Common myeloid progenitor, CD34-positive (primary cell): ENCODE measurements around the gene ADAMTS10.
"Not testable (repeated sequence)": the region's sequence is repeated elsewhere in the genome, so short reads cannot be mapped to it uniquely, and the experiment has no call there.

Experiments
- CTCF ChIA-PET: fragments of 350-600 bp; sonication (Branson Sonifier 250); formaldehyde crosslinking; loops from one replicate; lab custom pipeline; 2021; ENCODE audit warnings: antibody characterized with exemption; lab: Charles Lee
- POLR2A ChIA-PET: fragments of 350-600 bp; sonication (Branson Sonifier 250); formaldehyde crosslinking; loops from one replicate; lab custom pipeline; 2021; ENCODE audit warnings: antibody characterized with exemption; lab: Charles Lee
- DNase-seq, 3 donors: peaks; one replicate each; pipeline versions ENCODE4 v3.0.0 to v3.0.0-alpha.2; 2013
- H3K27ac ChIP-seq, 2 experiments: 1 replicate in 1 of 2; 2 replicates in 1 of 2; pipeline ENCODE4 v1.7.0; 2013; ENCODE audit warnings: inconsistent platforms in 2 of 2, low read length in 2 of 2, mild to moderate bottlenecking in 2 of 2, low read depth in 1 of 2, moderate library complexity in 1 of 2; ENCODE audit not compliant: severe bottlenecking in 2 of 2, insufficient read depth in 1 of 2, poor library complexity in 1 of 2
- H3K27me3 ChIP-seq, 5 experiments: replicated peaks in 2 of 5; 1 replicate in 3 of 5; 2 replicates in 2 of 5; pipeline versions ENCODE4 v1.6.1 to v1.7.0; 2013; ENCODE audit warnings: low read length in 4 of 5, mild to moderate bottlenecking in 2 of 5, moderate library complexity in 2 of 5, inconsistent platforms in 1 of 5; ENCODE audit not compliant: insufficient read depth in 5 of 5, control insufficient read depth in 4 of 5
- H3K36me3 ChIP-seq, 4 experiments: 1 replicate in 2 of 4; 2 replicates in 2 of 4; pipeline versions ENCODE4 v1.6.1 to v1.7.0; 2013; ENCODE audit warnings: low read length in 3 of 4, control low read depth in 1 of 4, mild to moderate bottlenecking in 1 of 4; ENCODE audit not compliant: control insufficient read depth in 4 of 4, insufficient read depth in 4 of 4
- H3K4me1 ChIP-seq, 4 experiments: 1 replicate in 3 of 4; 2 replicates in 1 of 4; pipeline versions ENCODE4 v1.6.1 to v1.7.1; 2013; ENCODE audit warnings: low read length in 3 of 4, mild to moderate bottlenecking in 3 of 4, control low read depth in 1 of 4, inconsistent platforms in 1 of 4, moderate library complexity in 1 of 4; ENCODE audit not compliant: control insufficient read depth in 4 of 4, insufficient read depth in 4 of 4; ENCODE audit errors: control extremely low read depth in 1 of 4
- H3K4me3 ChIP-seq, 7 experiments: 1 replicate in 4 of 7; 2 replicates in 3 of 7; pipeline versions ENCODE4 v1.5.1 to v1.7.0; 2013; ENCODE audit warnings: mild to moderate bottlenecking in 7 of 7, low read length in 6 of 7, moderate library complexity in 6 of 7, inconsistent platforms in 2 of 7, low read depth in 2 of 7, control low read depth in 1 of 7; ENCODE audit not compliant: insufficient read depth in 4 of 7, control insufficient read depth in 1 of 7; ENCODE audit errors: extremely low read depth in 1 of 7
- H3K9me3 ChIP-seq, 5 experiments: 1 replicate in 4 of 5; 2 replicates in 1 of 5; pipeline versions ENCODE4 v1.6.1 to v1.7.1; 2013; ENCODE audit warnings: low read length in 4 of 5, mild to moderate bottlenecking in 2 of 5, inconsistent platforms in 1 of 5, low read depth in 1 of 5, moderate library complexity in 1 of 5; ENCODE audit not compliant: control insufficient read depth in 4 of 5, insufficient read depth in 2 of 5; ENCODE audit errors: control extremely low read depth in 1 of 5
- WGBS: methylation state at CpG from one replicate; pipeline ENCODE4 v1.1.5; 2013; ENCODE audit not compliant: insufficient coverage; 5-methylcytosine and 5-hydroxymethylcytosine counted together

The ADAMTS10 gene

DNA sequence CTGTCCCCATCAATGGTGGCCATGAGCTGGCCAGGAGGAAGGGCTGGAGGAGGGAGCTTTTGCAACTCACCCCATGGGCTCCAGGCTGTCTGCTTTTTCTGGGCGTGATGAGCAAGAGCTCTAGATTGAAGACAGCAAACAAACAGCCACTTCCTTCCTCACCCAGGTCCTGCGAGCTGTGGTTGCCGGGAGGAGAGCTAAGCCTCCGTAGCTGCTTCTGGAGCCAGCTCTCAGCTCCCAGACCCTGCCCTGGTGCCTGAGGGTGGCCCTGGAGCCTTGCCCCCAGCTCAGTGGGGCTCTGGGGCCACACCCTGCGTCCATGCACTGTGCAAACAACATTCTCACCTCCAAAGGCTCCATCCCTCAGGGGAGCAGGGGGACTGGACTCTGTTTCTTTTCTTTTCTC is 39.5 kb downstream of the ADAMTS10 start:
- peak overlapping the region in 1 of 2 experiments; percentile 58 for H3K27ac ChIP-seq
- peak; percentile 58 to 91 (median 84) for DNase-seq
- ChIA-PET CTCF (interaction anchor here (0.7 to 12.1 kb wide), 5 partner anchors 9 to 111 kb away, joined by 3 to 96 read pairs (median 5); partner anchors contain the start of gene MYO1F), POLR2A (interaction anchor here (1.1 kb wide), 1 partner anchor 83 kb away, joined by 3 read pairs; no protein-coding TSS in a partner anchor)
- peak overlapping the region in 6 of 7 experiments; percentile 8 to 61 (median 52) for H3K4me3 ChIP-seq
- H3K36me3 ChIP-seq = peaks cover 0 to 17% (median 0%) of the 10 kb centered on the region in 4 experiments
- H3K4me1 ChIP-seq = peaks cover 11 to 74% (median 55%) of the 10 kb centered on the region in 4 experiments
- WGBS = 0% methylated on average over 1 of the region's 5 CpGs
- no peaks in the 10 kb centered on the region for H3K27me3 ChIP-seq
- H3K9me3 ChIP-seq = no peaks in the 10 kb centered on the region

- peak; percentile 85 to 96 (median 95) for DNase-seq
- Histone ChIP-seq H3K4me3 (peak overlapping the region in 4 of 7 experiments; percentile 2 to 53 (median 38)), H3K4me1 (peaks cover 8 to 76% (median 51%) of the 10 kb centered on the region in 4 experiments), H3K9me3 (no peaks in the 10 kb centered on the region), H3K27ac (peak overlapping the region in 1 of 2 experiments; percentile 55), H3K36me3 (peaks cover 0 to 17% (median 0%) of the 10 kb centered on the region in 4 experiments), H3K27me3 (no peaks in the 10 kb centered on the region)
- ChIA-PET POLR2A (interaction anchor here (0.5 to 1.0 kb wide), 4 partner anchors 8 to 121 kb away, joined by 3 to 4 read pairs (median 4); partner anchors contain the start of gene MYO1F), CTCF (interaction anchor here (0.6 to 12.1 kb wide), 2 partner anchors 10 to 27 kb away, joined by 3 to 96 read pairs; partner anchors contain the start of gene MYO1F)
- 0% methylated on average over 2 of the region's 5 CpGs for WGBS
Observed at GRCh38 chr19:8569066-8569771, 41.3 kb downstream of the ADAMTS10 start.

DNA sequence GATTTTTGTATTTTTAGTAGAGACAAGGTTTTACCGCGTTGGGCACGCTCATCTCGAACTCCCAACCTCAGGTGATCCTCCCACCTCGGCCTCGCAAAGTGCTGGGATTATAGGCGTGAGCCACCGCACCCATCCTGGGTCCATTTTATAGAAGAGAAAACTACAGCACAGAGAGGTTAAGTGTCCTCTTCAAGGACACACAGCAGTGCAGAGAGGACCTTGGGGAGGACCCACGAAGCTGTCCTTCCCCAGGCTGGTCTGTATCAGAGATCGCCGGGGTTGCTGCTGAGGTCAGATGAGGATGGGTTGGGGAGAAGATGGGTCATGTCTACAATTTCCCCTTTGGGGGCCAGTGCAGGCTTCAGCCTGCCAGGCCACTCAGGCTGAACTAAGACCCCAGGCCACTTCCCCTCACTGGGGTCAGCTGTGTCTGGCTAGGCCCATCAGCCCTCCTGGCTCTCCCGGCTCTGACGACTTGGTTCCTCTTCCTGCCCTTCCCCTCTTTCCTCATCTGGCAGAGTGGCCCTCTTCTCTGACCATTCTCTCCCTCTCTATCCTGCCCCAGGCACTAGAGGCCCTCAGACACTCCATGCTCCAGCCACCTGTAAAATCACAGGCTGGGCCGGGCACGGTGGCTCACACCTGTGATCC is 42.9 kb downstream of the ADAMTS10 start:
- Histone ChIP-seq H3K36me3 (peaks cover 0 to 12% (median 0%) of the 10 kb centered on the region in 4 experiments), H3K27me3 (no peaks in the 10 kb centered on the region), H3K4me1 (peaks cover 6 to 63% (median 48%) of the 10 kb centered on the region in 4 experiments), H3K27ac (no peak overlapping the region), H3K4me3 (no peak overlapping the region), H3K9me3 (no peaks in the 10 kb centered on the region)
- 87% methylated on average over 13 of the region's 15 CpGs for WGBS
- ChIA-PET CTCF (interaction anchor here (12.1 kb wide), 1 partner anchor 12 kb away, joined by 96 read pairs; the partner anchor contains the start of gene MYO1F), POLR2A (no interaction called here)
- DNase-seq = no peak

DNA sequence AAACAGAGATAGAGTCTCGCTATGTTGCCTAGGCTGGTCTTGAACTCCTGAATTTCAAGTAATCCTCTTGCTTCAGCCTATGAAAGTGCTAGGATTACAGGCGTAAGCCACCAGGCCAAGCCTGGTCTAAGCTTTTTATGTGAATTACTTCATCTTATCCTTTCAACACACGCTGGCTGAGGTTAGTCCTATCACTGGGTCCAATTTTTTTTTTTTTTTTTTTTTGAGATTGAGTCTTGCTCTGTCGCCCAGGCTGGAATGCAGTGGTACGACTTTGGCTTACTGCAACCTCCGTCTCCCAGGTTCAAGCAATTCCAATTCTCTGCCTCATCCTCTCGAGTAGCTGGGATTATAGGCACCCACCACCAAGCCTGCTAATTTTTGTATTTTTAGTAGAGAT is 43.7 kb downstream of the ADAMTS10 start:
- 90% methylated on average over 5 of the region's 7 CpGs for WGBS
- H3K36me3 ChIP-seq = peaks cover 0 to 10% (median 0%) of the 10 kb centered on the region in 4 experiments
- no peaks in the 10 kb centered on the region for H3K27me3 ChIP-seq
- H3K4me3 ChIP-seq = no peak overlapping the region
- POLR2A ChIA-PET = interaction anchor here (0.7 kb wide), 1 partner anchor 148 kb away, joined by 4 read pairs; no protein-coding TSS in a partner anchor
- H3K4me1 ChIP-seq = peaks cover 6 to 55% (median 42%) of the 10 kb centered on the region in 4 experiments
- CTCF ChIA-PET = interaction anchor here (12.1 kb wide), 1 partner anchor 13 kb away, joined by 96 read pairs; the partner anchor contains the start of gene MYO1F
- peak in 1 of 3 donors; percentile 40 for DNase-seq
- H3K27ac ChIP-seq = no peak overlapping the region
- H3K9me3 ChIP-seq = no peaks in the 10 kb centered on the region

GRCh38 chr19:8564866-8565265 is 45.6 kb downstream of the ADAMTS10 start:
- CTCF ChIA-PET = interaction anchor here (1.5 to 12.1 kb wide), 3 partner anchors 15 to 59 kb away, joined by 4 to 96 read pairs (median 4); partner anchors contain the start of gene MYO1F
- POLR2A ChIA-PET, H3K9me3 ChIP-seq, DNase-seq, H3K4me3 ChIP-seq, H3K27ac ChIP-seq, H3K27me3 ChIP-seq, H3K36me3 ChIP-seq: not testable (repeated sequence)
- 91% methylated on average over 6 of the region's 8 CpGs for WGBS
- H3K4me1 ChIP-seq = peaks cover 6 to 41% (median 30%) of the 10 kb centered on the region in 4 experiments

DNA sequence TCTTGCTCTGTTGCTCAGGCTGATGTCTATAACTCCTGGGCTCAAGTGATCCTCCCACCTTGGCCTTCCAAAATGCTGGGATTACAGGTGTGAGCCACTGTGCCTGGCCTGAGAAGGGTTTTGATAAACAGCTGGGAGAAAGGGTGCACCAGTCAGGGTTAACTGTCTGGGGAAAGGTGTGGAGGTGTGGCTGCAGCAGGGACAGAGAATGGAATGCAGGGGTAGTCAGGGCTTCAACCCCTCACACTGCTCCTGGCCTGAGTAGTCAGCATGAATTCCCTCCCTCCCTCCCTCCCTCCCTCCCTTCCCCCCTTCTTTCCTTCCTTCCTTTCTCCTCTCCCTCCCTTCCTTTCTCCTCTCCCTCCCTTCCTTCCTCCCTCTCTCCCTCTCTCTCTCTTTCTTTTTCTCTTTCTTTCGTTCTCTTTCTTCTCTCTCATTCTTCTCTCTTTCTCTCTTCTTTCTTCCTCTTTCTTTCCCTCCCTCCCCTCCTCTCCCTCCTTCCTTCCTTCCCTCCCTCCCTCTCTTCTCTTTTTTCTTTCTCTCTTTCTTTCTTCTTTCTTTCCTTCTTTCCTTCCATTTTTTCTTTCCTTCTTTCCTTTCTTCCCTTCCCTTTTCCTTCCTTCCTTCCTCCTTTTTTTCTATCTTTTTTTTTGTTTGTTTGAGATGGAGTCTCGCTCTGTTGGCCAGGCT is 49.3 kb downstream of the ADAMTS10 start:
- Histone ChIP-seq H3K4me1 (peaks cover 0 to 27% (median 9%) of the 10 kb centered on the region in 4 experiments), H3K36me3 (peaks cover 0 to 6% (median 0%) of the 10 kb centered on the region in 4 experiments), H3K27me3 (no peaks in the 10 kb centered on the region), H3K4me3 (no peak overlapping the region), H3K9me3 (no peaks in the 10 kb centered on the region), H3K27ac (no peak overlapping the region)
- DNase-seq = no peak
- CTCF ChIA-PET = interaction anchor here (3.9 to 12.1 kb wide), 2 partner anchors 16 to 18 kb away, joined by 16 to 96 read pairs; partner anchors contain the start of gene MYO1F
- WGBS = 40% methylated on average over 1 of the region's 2 CpGs
- POLR2A ChIA-PET = no interaction called here
